Measurements from ENCODE around the gene FGF8.

Gene FGF8

GRCh38 chr10:101818119-101818871 lies 42.4 kb upstream of the FGF8 start, which contains the start of gene OGA:
Gene OGA, minus strand, starts transcription at chr10:101818444. Its CDS starts 422 bp downstream, at chr10:101818022.
- Histone ChIP-seq H4K20me1 (ENCODE audit: insufficient read depth, low read length) (peaks cover 40% of the 10 kb centered on the region), H3K9ac (ENCODE audit: low read length) (peak within 1 kb of the TSS; percentile 83), H3K4me2 (ENCODE audit: low read length) (peak within 1 kb of the TSS; percentile 95), H3K9me3 (ENCODE audit: insufficient read depth, low read length) (no peaks in the 10 kb centered on the region), H3K4me3 (ENCODE audit: low read length) (peak within 1 kb of the TSS; percentile 92), H2AFZ (ENCODE audit: low read depth, low read length) (peak within 1 kb of the TSS; percentile 79), H3K27me3 (ENCODE audit: low read depth, low read length) (no peaks in the 10 kb centered on the region), H3K36me3 (replicated peaks; ENCODE audit: low read depth, low read length) (no peaks in the 10 kb centered on the region), H3K27ac (ENCODE audit: low read length) (peak within 1 kb of the TSS; percentile 74), H3K79me2 (ENCODE audit: low read length) (peaks cover 57% of the 10 kb centered on the region), H3K4me1 (ENCODE audit: low read length) (peaks cover 18% of the 10 kb centered on the region)
- TF ChIP-seq EZH2phosphoT487 (IDR thresholded peaks at IDR 0.05; ENCODE audit: low read depth): no peak
- no peak for TF ChIP-seq CTCF (IDR thresholded peaks at IDR 0.05; ENCODE audit: low read depth, low read length)

GRCh38 chr10:101817337-101818118 lies 41.6 kb upstream of the FGF8 start:
- H3K4me1 ChIP-seq (ENCODE audit: low read length): peaks cover 18% of the 10 kb centered on the region
- peaks cover 47% of the 10 kb centered on the region for H4K20me1 ChIP-seq (ENCODE audit: insufficient read depth, low read length)
- no peak overlapping the region for H2AFZ ChIP-seq (ENCODE audit: low read depth, low read length)
- no peaks in the 10 kb centered on the region for H3K27me3 ChIP-seq (ENCODE audit: low read depth, low read length)
- H3K36me3 ChIP-seq (replicated peaks; ENCODE audit: low read depth, low read length): peaks cover 5% of the 10 kb centered on the region
- peak overlapping the region; percentile 82 for H3K4me2 ChIP-seq (ENCODE audit: low read length)
- TF ChIP-seq EZH2phosphoT487 (IDR thresholded peaks at IDR 0.05; ENCODE audit: low read depth) (no peak), CTCF (IDR thresholded peaks at IDR 0.05; ENCODE audit: low read depth, low read length) (no peak)
- H3K27ac ChIP-seq (ENCODE audit: low read length): peak overlapping the region; percentile 74
- H3K79me2 ChIP-seq (ENCODE audit: low read length): peaks cover 65% of the 10 kb centered on the region
- no peaks in the 10 kb centered on the region for H3K9me3 ChIP-seq (ENCODE audit: insufficient read depth, low read length)
- peak overlapping the region; percentile 92 for H3K4me3 ChIP-seq (ENCODE audit: low read length)
- H3K9ac ChIP-seq (ENCODE audit: low read length): peak overlapping the region; percentile 78

- no peaks in the 10 kb centered on the region for H3K27me3 ChIP-seq (ENCODE audit: low read depth, low read length)
- peak overlapping the region; percentile 78 for H3K9ac ChIP-seq (ENCODE audit: low read length)
- no peak for TF ChIP-seq EZH2phosphoT487 (IDR thresholded peaks at IDR 0.05; ENCODE audit: low read depth)
- no peak for TF ChIP-seq CTCF (IDR thresholded peaks at IDR 0.05; ENCODE audit: low read depth, low read length)
- H3K4me2 ChIP-seq (ENCODE audit: low read length): peak overlapping the region; percentile 82
- H3K79me2 ChIP-seq (ENCODE audit: low read length): peaks cover 71% of the 10 kb centered on the region
- peaks cover 18% of the 10 kb centered on the region for H3K4me1 ChIP-seq (ENCODE audit: low read length)
- peak overlapping the region; percentile 74 for H3K27ac ChIP-seq (ENCODE audit: low read length)
- no peaks in the 10 kb centered on the region for H3K9me3 ChIP-seq (ENCODE audit: insufficient read depth, low read length)
- peaks cover 53% of the 10 kb centered on the region for H4K20me1 ChIP-seq (ENCODE audit: insufficient read depth, low read length)
- no peak overlapping the region for H2AFZ ChIP-seq (ENCODE audit: low read depth, low read length)
- peaks cover 7% of the 10 kb centered on the region for H3K36me3 ChIP-seq (replicated peaks; ENCODE audit: low read depth, low read length)
- peak overlapping the region; percentile 92 for H3K4me3 ChIP-seq (ENCODE audit: low read length)
These were observed 41.0 kb upstream of the FGF8 start for GRCh38 chr10:101816913-101817336.

- Histone ChIP-seq H3K27me3 (ENCODE audit: low read depth, low read length) (no peaks in the 10 kb centered on the region), H3K9ac (ENCODE audit: low read length) (peak overlapping the region; percentile 78), H2AFZ (ENCODE audit: low read depth, low read length) (no peak overlapping the region), H4K20me1 (ENCODE audit: insufficient read depth, low read length) (peaks cover 56% of the 10 kb centered on the region), H3K27ac (ENCODE audit: low read length) (peak overlapping the region; percentile 74), H3K4me3 (ENCODE audit: low read length) (peak overlapping the region; percentile 92), H3K9me3 (ENCODE audit: insufficient read depth, low read length) (no peaks in the 10 kb centered on the region), H3K79me2 (ENCODE audit: low read length) (peaks cover 76% of the 10 kb centered on the region), H3K4me1 (ENCODE audit: low read length) (peaks cover 18% of the 10 kb centered on the region), H3K4me2 (ENCODE audit: low read length) (peak overlapping the region; percentile 82), H3K36me3 (replicated peaks; ENCODE audit: low read depth, low read length) (peaks cover 7% of the 10 kb centered on the region)
- TF ChIP-seq CTCF (IDR thresholded peaks at IDR 0.05; ENCODE audit: low read depth, low read length) (no peak), EZH2phosphoT487 (IDR thresholded peaks at IDR 0.05; ENCODE audit: low read depth) (no peak)
These were observed 40.5 kb upstream of the FGF8 start for GRCh38 chr10:101816376-101816775.
